ENCODE results near the gene ERC1. TPM values are rescaled to one million over a fixed set of nuclear protein-coding genes. Genes with fewer than 3 reads are reported as not detected.

The ERC1 gene
- total and polyA plus RNA-seq, 2 of the 4 experiments (the other 2 are of a cell fraction), result 11.6 to 25.6 TPM

DNA sequence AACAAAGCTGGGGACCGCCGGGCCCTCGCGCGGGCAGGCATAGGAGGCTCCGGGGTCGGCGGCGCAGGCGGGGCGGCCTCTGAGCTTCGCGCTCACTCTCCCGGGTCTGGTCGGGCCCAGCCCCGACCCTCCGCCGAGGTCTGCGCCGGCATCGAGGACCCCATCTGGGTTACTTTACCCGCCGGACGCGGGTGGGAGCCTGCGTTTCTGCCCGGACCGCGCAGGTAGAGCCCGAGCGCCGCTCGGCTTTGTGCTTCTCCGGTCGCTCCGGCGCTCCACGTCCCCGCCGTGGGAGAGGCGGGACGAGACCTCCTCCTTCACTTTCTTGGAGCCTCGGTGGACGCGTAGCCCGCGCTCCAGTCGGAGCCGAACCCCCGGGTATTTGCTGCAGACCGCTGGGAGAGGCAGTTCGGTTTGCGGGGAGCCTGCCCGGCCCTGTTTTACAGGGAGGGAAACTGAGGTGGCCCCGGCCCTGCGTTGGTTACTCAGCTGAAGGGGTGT lies 540.2 kb downstream of the ERC1 start:
- H3K14ac ChIP-seq (replicated peaks; ENCODE audit: low read depth, low read length), result peak overlapping the region; percentile 92
- H2BK120ac ChIP-seq (ENCODE audit: low read depth, low read length), result peak overlapping the region; percentile 70
- dilution Hi-C loops (cut with HindIII; ENCODE audit: low sequenced_read_pairs, unreplicated experiment), result no loop called here
- ATAC-seq (ENCODE audit: low read depth), result peak; percentile 19
- DNase-seq, result no peak
- in situ Hi-C loops (cut with MboI; ENCODE audit: low sequenced_read_pairs), result no loop called here
- H3K4me2 ChIP-seq (ENCODE audit: low read depth, low read length), result peak overlapping the region; percentile 75
- H3K9ac ChIP-seq (ENCODE audit: low read depth, low read length), result peak overlapping the region; percentile 60
- H3K9me1 ChIP-seq (ENCODE audit: insufficient read depth, low read length), result peaks cover 30% of the 10 kb centered on the region
- peak overlapping the region; percentile 32 for H4K91ac ChIP-seq (ENCODE audit: insufficient read depth, low read depth, low read length)
- peak overlapping the region; percentile 40 for H2BK5ac ChIP-seq (ENCODE audit: low read depth, low read length, poor library complexity, severe bottlenecking)
- H3K4ac ChIP-seq (ENCODE audit: low read depth, low read length), result peak overlapping the region; percentile 67
- H4K20me1 ChIP-seq (ENCODE audit: insufficient read depth, low read length), result peaks cover 48% of the 10 kb centered on the region
- H3K27me3 ChIP-seq (ENCODE audit: control insufficient read depth, insufficient read depth, low read length), result no peaks in the 10 kb centered on the region
- no TSS peak for BruUV-seq (replicated peaks)
- 1% methylated on average over 35 of the region's 56 CpGs; no CpG with 5 or more reads in 1 of the 2 experiments for WGBS, 2 experiments (ENCODE audit: extremely low coverage in 2 of 2, insufficient read length in 1 of 2)
- peak overlapping the region; percentile 61; the same call in 1 of the 2 replicates for H3K27ac ChIP-seq (ENCODE audit: insufficient read depth, low read length)
- no peak overlapping the region for H3K18ac ChIP-seq (ENCODE audit: low read depth, low read length)
- TF ChIP-seq, protein P1, sequence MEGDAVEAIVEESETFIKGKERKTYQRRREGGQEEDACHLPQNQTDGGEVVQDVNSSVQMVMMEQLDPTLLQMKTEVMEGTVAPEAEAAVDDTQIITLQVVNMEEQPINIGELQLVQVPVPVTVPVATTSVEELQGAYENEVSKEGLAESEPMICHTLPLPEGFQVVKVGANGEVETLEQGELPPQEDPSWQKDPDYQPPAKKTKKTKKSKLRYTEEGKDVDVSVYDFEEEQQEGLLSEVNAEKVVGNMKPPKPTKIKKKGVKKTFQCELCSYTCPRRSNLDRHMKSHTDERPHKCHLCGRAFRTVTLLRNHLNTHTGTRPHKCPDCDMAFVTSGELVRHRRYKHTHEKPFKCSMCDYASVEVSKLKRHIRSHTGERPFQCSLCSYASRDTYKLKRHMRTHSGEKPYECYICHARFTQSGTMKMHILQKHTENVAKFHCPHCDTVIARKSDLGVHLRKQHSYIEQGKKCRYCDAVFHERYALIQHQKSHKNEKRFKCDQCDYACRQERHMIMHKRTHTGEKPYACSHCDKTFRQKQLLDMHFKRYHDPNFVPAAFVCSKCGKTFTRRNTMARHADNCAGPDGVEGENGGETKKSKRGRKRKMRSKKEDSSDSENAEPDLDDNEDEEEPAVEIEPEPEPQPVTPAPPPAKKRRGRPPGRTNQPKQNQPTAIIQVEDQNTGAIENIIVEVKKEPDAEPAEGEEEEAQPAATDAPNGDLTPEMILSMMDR (conservative IDR thresholded peaks at IDR 0.05; ENCODE audit: low read depth, low read length), result no peak
- no peak for TF ChIP-seq MXI1 (IDR thresholded peaks at IDR 0.05; ENCODE audit: borderline replicate concordance, low read depth, low read length)
- TF ChIP-seq, protein P2, sequence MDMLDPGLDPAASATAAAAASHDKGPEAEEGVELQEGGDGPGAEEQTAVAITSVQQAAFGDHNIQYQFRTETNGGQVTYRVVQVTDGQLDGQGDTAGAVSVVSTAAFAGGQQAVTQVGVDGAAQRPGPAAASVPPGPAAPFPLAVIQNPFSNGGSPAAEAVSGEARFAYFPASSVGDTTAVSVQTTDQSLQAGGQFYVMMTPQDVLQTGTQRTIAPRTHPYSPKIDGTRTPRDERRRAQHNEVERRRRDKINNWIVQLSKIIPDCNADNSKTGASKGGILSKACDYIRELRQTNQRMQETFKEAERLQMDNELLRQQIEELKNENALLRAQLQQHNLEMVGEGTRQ (IDR thresholded peaks at IDR 0.05; ENCODE audit: low read depth, low read length), result no peak
- H4K5ac ChIP-seq (ENCODE audit: low read depth, low read length), result no peak overlapping the region
- H3K4me1 ChIP-seq (ENCODE audit: control insufficient read depth, insufficient read depth, low read length), result peaks cover 41% of the 10 kb centered on the region
- intact Hi-C loops (cut with micrococcal nuclease), result loop anchor here (5.0 kb wide), 1 partner anchor 46 kb away; no protein-coding TSS in a partner anchor
- H3K79me1 ChIP-seq (ENCODE audit: low read depth in 1 of 2, low read length in 2 of 2), result peaks cover 7 to 79% of the 10 kb centered on the region in 2 experiments; a peak in 3 of 4 replicates
- H3K23ac ChIP-seq (ENCODE audit: low read depth, low read length), result peak overlapping the region; percentile 97
- peak overlapping the region; percentile 81 for H2AFZ ChIP-seq (replicated peaks; ENCODE audit: low read length, poor library complexity)
- POLR2A ChIA-PET (ENCODE audit: unreplicated experiment), result no interaction called here
- H4K8ac ChIP-seq (ENCODE audit: low read depth in 2 of 2, low read length in 2 of 2), result peak overlapping the region in 1 of 2 experiments; percentile 24; a peak in 1 of 4 replicates
- no peak overlapping the region for H2BK20ac ChIP-seq (ENCODE audit: low read depth, low read length)
- CTCF ChIA-PET, result no interaction called here
- H2AK9ac ChIP-seq (replicated peaks; ENCODE audit: low read depth, low read length, poor library complexity), result peak overlapping the region; percentile 93
- H3K9me3 ChIP-seq (ENCODE audit: control insufficient read depth, insufficient read depth, low read length), result no peaks in the 10 kb centered on the region
- H3K4me3 ChIP-seq (ENCODE audit: insufficient read depth, low read depth, low read length), result peak overlapping the region; percentile 58
- no peaks in the 10 kb centered on the region for H3K36me3 ChIP-seq (ENCODE audit: control insufficient read depth, insufficient read depth, low read length)
- peak overlapping the region; percentile 26; the same call in 1 of the 2 replicates for H3K56ac ChIP-seq (ENCODE audit: extremely low read depth, insufficient read depth, low read length)
- H2AK5ac ChIP-seq (ENCODE audit: low read depth, low read length), result peak overlapping the region; percentile 57; the same call in 1 of the 2 replicates
- no peak overlapping the region for H2BK15ac ChIP-seq (ENCODE audit: low read depth, low read length)
